ENCODE results near the gene COPE. TPM values are rescaled to one million over a fixed set of nuclear protein-coding genes. Genes with fewer than 3 reads are reported as not detected.

Gene COPE
- total RNA-seq (115 TPM), polyA plus RNA-seq (ENCODE audit: insufficient read depth in 1 of 8, insufficient read length in 8 of 8, low replicate concordance in 1 of 8) (100 to 1,000 TPM in 1 of 8 donors, 10 to 100 TPM in 7; 76.8 to 102 (median 94.1) TPM)
- long read RNA-seq, donor 1, transcript COPE-201 (10 exons, 1,141 nt): major isoform, 17 of 17 reads
- long read RNA-seq, donor 1, partial matches to known transcripts: 0 of 17 reads
- long read RNA-seq, donor 1, other reads (novel, unspliced or antisense): 0 of 17 reads
- long read RNA-seq, donor 2, partial matches to known transcripts: 0 of 3 reads
- long read RNA-seq, donor 2, other reads (novel, unspliced or antisense): 0 of 3 reads
- long read RNA-seq, donor 3, transcript COPE-201 (10 exons, 1,141 nt): major isoform, 51 of 53 reads
- long read RNA-seq, donor 3, partial matches to known transcripts: 0 of 53 reads
- long read RNA-seq, donor 3, other reads (novel, unspliced or antisense): 0 of 53 reads
- long read RNA-seq, donor 4, transcript COPE-201 (10 exons, 1,141 nt): major isoform, 35 of 42 reads
- long read RNA-seq, donor 4, partial matches to known transcripts: 5 of 42 reads
- long read RNA-seq, donor 4, other reads (novel, unspliced or antisense): 0 of 42 reads
- long read RNA-seq, donor 5, transcript COPE-201 (10 exons, 1,141 nt): major isoform, 104 of 130 reads
- long read RNA-seq, donor 5, partial matches to known transcripts: 13 of 130 reads
- long read RNA-seq, donor 5, other reads (novel, unspliced or antisense): 5 of 130 reads
- long read RNA-seq, donor 6, transcript COPE-201 (10 exons, 1,141 nt): major isoform, 71 of 92 reads
- long read RNA-seq, donor 6, partial matches to known transcripts: 20 of 92 reads
- long read RNA-seq, donor 6, other reads (novel, unspliced or antisense): 0 of 92 reads
- long read RNA-seq, donor 7, transcript COPE-201 (10 exons, 1,141 nt): major isoform, 47 of 59 reads
- long read RNA-seq, donor 7, partial matches to known transcripts: 8 of 59 reads
- long read RNA-seq, donor 7, other reads (novel, unspliced or antisense): 0 of 59 reads
- long read RNA-seq, donor 8, transcript COPE-201 (10 exons, 1,141 nt): major isoform, 22 of 31 reads
- long read RNA-seq, donor 8, partial matches to known transcripts: 5 of 31 reads
- long read RNA-seq, donor 8, other reads (novel, unspliced or antisense): 0 of 31 reads
- long read RNA-seq, donor 9, transcript COPE-201 (10 exons, 1,141 nt): major isoform, 20 of 27 reads
- long read RNA-seq, donor 9, partial matches to known transcripts: 5 of 27 reads
- long read RNA-seq, donor 9, other reads (novel, unspliced or antisense): 0 of 27 reads
- long read RNA-seq, donor 10, transcript COPE-201 (10 exons, 1,141 nt): major isoform, 36 of 38 reads
- long read RNA-seq, donor 10, partial matches to known transcripts: 0 of 38 reads
- long read RNA-seq, donor 10, other reads (novel, unspliced or antisense): 0 of 38 reads
- long read RNA-seq, donor 11, transcript COPE-201 (10 exons, 1,141 nt): major isoform, 48 of 80 reads
- long read RNA-seq, donor 11, partial matches to known transcripts: 23 of 80 reads
- long read RNA-seq, donor 11, other reads (novel, unspliced or antisense): 6 of 80 reads

DNA sequence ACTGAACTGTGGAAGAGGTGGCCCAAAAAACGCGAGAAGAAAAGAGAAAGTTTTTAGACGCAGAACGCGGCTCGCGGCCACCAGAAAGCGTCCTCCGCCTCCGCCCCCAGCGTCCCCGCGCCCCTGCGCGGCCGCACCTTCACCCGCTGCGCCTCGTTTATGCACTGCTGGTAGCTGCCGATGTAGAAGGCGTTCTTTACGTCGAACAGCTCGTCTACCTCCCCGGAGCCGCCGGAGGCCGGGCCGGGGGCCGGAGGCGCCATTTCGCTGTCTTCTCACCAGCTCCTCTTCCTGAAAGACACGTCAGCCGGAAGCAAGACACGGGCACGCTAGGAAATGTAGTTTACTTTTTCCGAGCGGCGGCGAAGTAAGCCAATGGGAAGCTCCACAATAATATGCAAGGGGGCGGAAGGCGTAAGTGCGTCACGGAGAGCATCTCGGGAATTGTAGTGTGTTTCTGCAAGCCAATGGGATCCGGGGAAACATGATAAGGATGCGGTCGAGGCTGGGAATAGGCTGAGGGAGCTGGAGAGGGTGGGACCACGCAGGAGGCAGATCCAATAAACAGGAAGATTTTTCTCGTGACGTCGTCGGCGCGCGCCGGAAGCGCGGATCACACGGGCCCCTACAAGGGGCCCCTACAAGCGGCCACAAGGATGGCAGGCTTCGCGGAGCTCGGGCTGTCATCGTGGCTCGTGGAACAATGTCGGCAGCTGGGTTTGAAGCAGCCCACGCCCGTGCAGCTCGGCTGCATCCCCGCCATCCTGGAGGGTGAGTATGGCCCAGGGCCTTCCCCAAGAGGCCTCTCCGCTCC lies at the start of gene COPE, which contains the start of gene DDX49:
TSS of gene COPE (minus strand) at position 302 of the 814 bp plus-strand sequence. CDS start at position 263, 39 bp downstream.
TSS of gene DDX49 (plus strand) at position 630 of the 814 bp plus-strand sequence. CDS start at position 657, 27 bp downstream.
- peaks cover 33% of the 10 kb centered on the region for H3K36me3 ChIP-seq (ENCODE audit: control insufficient read depth, insufficient read depth, low read length)
- peak; percentile 100 for DNase-seq
- WGBS (ENCODE audit: insufficient coverage): under 1% methylated on average over 67 of the region's 72 CpGs
- H3K9me3 ChIP-seq (replicated peaks; ENCODE audit: control insufficient read depth, low read depth, low read length): no peaks in the 10 kb centered on the region
- peak within 1 kb of the TSS; percentile 98 for H3K4me3 ChIP-seq (ENCODE audit: low read length)
- peak within 1 kb of the TSS; percentile 93 for H3K27ac ChIP-seq (ENCODE audit: low read length)
- H3K4me1 ChIP-seq (ENCODE audit: control insufficient read depth, insufficient read depth, low read length): peaks cover 21% of the 10 kb centered on the region
- H3K27me3 ChIP-seq (ENCODE audit: control insufficient read depth, insufficient read depth, low read length): no peaks in the 10 kb centered on the region

DNA sequence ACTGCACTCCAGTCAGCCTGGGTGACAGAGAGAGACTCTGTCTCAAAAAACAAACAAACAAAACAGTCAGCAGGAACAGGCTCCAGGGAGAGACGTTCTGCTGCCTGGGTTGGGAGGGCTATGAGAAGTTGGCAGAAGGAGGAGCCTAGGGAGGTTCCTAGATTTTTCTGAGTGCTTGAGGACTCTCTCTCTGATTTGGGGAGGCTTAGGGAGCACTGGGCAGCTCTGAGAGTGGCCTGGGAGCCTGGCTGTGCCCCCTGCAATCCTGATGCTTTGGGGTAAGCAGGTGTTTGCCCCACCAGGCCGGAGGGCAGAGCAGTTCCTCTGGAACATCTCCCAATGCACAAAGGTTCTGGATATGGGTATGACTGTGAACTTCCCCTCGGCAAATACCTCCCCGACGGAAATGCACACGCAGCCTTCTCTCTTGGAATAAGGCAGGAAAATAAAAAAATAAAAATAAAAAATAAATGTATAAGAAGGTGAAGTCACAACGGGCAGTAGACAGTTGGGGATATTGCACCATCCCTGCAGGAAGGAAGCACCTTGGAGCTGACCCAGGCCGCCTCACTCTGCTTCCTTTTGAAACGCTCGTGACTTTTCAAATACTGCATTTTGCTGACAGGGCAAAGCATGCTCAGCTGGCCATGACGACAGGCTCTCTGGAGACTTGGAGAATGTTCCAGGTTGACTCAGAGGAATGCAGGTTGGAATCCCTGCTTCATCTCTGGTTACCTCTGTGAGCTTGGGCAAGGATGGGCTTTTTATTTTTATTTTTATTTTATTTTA lies 48.4 kb upstream of the COPE start:
- no peaks in the 10 kb centered on the region for H3K36me3 ChIP-seq (ENCODE audit: control insufficient read depth, insufficient read depth, low read length)
- no peaks in the 10 kb centered on the region for H3K9me3 ChIP-seq (replicated peaks; ENCODE audit: control insufficient read depth, low read depth, low read length)
- no peak overlapping the region for H3K4me3 ChIP-seq (ENCODE audit: low read length)
- peak; percentile 85 for DNase-seq
- H3K27me3 ChIP-seq (ENCODE audit: control insufficient read depth, insufficient read depth, low read length): peaks cover 2% of the 10 kb centered on the region
- WGBS (ENCODE audit: insufficient coverage): 18% methylated on average over 5 of the region's 11 CpGs
- peaks cover 9% of the 10 kb centered on the region for H3K4me1 ChIP-seq (ENCODE audit: control insufficient read depth, insufficient read depth, low read length)
- peak overlapping the region; percentile 90 for H3K27ac ChIP-seq (ENCODE audit: low read length)

DNA sequence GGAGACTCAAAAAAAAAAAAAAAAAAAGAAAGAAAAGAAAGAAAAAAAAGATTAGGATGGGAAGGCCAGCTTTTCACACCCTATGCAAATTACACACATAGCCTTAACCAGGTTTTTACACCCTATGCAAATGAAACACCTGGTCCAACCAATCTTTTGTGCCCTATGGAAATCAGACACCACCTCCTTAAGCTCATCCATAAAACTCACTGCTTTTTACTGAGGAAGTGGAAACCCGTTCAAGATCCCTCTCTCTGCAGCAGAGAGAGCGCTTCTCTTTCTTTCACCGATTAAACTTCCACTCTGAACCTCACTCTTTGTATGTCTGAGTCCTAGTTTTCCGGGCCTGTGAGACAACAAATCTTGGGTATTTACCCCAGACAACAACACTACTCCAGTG lies 47.1 kb upstream of the COPE start:
- peaks cover 11% of the 10 kb centered on the region for H3K27me3 ChIP-seq (ENCODE audit: control insufficient read depth, insufficient read depth, low read length)
- no peaks in the 10 kb centered on the region for H3K9me3 ChIP-seq (replicated peaks; ENCODE audit: control insufficient read depth, low read depth, low read length)
- no peak overlapping the region for H3K27ac ChIP-seq (ENCODE audit: low read length)
- no peak for DNase-seq
- no peaks in the 10 kb centered on the region for H3K36me3 ChIP-seq (ENCODE audit: control insufficient read depth, insufficient read depth, low read length)
- H3K4me3 ChIP-seq (ENCODE audit: low read length): no peak overlapping the region
- H3K4me1 ChIP-seq (ENCODE audit: control insufficient read depth, insufficient read depth, low read length): peaks cover 6% of the 10 kb centered on the region
- 33% methylated on average over 1 of the region's 4 CpGs for WGBS (ENCODE audit: insufficient coverage)

DNA sequence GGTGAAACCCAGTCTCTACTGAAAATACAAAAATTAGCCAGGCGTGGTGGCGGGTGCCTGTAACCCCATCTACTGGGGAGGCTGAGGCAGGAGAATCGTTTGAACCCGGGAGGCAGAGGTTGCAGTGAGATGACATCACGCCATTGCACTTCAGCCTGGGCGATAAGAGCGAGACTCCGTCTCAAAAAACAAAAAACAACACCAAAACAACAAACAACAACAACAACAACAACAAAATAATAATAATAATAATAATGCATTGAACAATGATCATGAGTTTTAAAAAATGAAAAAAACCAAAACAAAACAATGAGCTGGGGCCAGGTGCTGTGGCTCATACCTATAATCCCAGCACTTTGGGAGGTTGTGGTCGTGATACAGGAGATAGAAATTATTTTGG lies 44.9 kb upstream of the COPE start:
- 90% methylated on average over 2 of the region's 9 CpGs for WGBS (ENCODE audit: insufficient coverage)
- Histone ChIP-seq H3K4me1 (ENCODE audit: control insufficient read depth, insufficient read depth, low read length) (peaks cover 6% of the 10 kb centered on the region), H3K9me3 (replicated peaks; ENCODE audit: control insufficient read depth, low read depth, low read length) (no peaks in the 10 kb centered on the region), H3K27ac (ENCODE audit: low read length) (no peak overlapping the region), H3K27me3 (ENCODE audit: control insufficient read depth, insufficient read depth, low read length) (peaks cover 17% of the 10 kb centered on the region), H3K36me3 (ENCODE audit: control insufficient read depth, insufficient read depth, low read length) (no peaks in the 10 kb centered on the region), H3K4me3 (ENCODE audit: low read length) (no peak overlapping the region)
- DNase-seq: no peak

DNA sequence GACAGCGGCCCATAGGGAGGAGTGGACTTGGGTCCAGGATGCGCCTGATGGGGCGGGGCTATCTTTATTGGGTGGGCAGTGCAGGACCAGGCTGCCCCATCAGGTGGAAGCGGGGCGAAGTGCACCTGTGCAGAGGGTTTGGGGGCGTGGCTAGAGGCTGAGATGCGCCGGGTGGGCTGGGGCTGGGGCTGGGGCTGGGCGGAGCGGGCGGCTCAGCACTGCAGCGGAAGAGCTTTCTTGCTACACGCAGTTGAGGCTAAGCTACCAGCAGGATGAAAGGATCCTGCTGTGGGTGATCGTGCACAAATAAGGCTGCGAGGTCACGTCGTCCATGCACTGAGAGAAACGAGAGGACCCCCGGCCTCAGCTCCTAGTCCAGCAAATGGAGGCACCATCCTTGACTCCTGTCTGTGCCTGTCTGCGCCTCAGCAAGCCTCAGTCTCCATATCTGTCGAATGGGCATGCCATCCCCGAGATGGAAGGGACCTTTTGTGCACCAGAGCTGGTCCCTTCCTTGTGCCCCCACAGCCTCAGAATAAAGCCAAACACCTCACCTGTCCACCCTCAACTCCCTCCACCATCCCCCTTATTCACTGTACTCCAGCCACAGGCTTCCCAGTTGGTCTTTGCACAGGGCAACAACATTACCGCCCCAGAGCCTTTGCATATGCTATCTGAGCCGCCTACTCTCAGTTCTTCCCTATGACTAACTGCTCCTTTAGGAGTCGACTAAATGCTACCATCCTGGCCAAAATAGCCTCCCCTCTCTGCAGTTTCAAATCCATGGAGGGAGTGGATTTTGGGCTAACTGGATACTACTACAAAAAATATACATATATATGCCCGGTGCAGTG lies 42.8 kb upstream of the COPE start:
- peaks cover 19% of the 10 kb centered on the region for H3K27me3 ChIP-seq (ENCODE audit: control insufficient read depth, insufficient read depth, low read length)
- H3K36me3 ChIP-seq (ENCODE audit: control insufficient read depth, insufficient read depth, low read length): no peaks in the 10 kb centered on the region
- H3K9me3 ChIP-seq (replicated peaks; ENCODE audit: control insufficient read depth, low read depth, low read length): no peaks in the 10 kb centered on the region
- DNase-seq: no peak
- 19% methylated on average over 24 of the region's 26 CpGs for WGBS (ENCODE audit: insufficient coverage)
- H3K4me3 ChIP-seq (ENCODE audit: low read length): no peak overlapping the region
- H3K4me1 ChIP-seq (ENCODE audit: control insufficient read depth, insufficient read depth, low read length): no peaks in the 10 kb centered on the region
- H3K27ac ChIP-seq (ENCODE audit: low read length): no peak overlapping the region

DNA sequence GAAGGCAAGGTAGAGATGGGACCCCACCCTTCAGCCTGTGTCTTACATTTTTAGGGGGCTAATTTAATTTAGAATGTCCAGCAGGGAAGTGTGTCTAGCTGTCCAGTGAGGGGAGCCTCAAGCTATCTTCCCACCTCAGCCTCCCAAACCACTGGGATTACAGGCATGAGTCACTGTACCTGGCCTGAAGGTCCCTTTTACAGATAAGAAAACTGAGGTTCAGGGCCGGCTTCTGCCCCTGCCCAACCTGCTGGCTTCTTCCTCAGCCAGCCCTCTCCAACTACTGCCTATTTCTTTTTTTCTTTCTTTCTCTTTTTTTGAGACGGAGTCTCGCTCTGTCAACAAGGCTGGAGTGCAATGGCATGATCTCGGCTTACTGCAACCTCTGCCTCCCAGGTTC lies 41.2 kb upstream of the COPE start:
- 84% methylated on average over 4 of the region's 4 CpGs for WGBS (ENCODE audit: insufficient coverage)

DNA sequence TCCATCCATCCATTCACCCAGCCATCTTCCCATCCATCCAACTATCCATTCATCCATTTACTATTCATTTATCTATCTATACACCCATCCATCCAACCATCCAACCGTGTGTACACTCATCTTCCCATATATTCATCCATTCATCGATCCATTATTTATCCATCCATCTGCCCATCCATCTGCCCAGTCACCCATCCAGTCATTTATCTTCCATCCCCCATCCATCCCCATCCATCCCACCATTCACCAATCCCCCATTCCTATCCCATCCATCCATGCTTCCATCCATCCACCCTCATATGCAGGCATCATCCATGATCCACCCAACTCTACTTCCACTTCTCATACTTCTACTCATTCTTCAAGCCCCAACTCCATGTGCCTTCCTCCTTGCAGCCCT lies 35.9 kb upstream of the COPE start:
- H3K9me3 ChIP-seq (replicated peaks; ENCODE audit: control insufficient read depth, low read depth, low read length): no peaks in the 10 kb centered on the region
- H3K4me1 ChIP-seq (ENCODE audit: control insufficient read depth, insufficient read depth, low read length): no peaks in the 10 kb centered on the region
- H3K4me3 ChIP-seq (ENCODE audit: low read length): no peak overlapping the region
- WGBS (ENCODE audit: insufficient coverage): 90% methylated on average over 2 of the region's 2 CpGs
- H3K27me3 ChIP-seq (ENCODE audit: control insufficient read depth, insufficient read depth, low read length): peaks cover 2% of the 10 kb centered on the region
- H3K27ac ChIP-seq (ENCODE audit: low read length): no peak overlapping the region
- DNase-seq: no peak
- H3K36me3 ChIP-seq (ENCODE audit: control insufficient read depth, insufficient read depth, low read length): no peaks in the 10 kb centered on the region

More for the DNA sequence above, 41.2 kb upstream of the COPE start:
- no peak for DNase-seq
- no peaks in the 10 kb centered on the region for H3K36me3 ChIP-seq (ENCODE audit: control insufficient read depth, insufficient read depth, low read length)
- no peak overlapping the region for H3K27ac ChIP-seq (ENCODE audit: low read length)
- H3K9me3 ChIP-seq (replicated peaks; ENCODE audit: control insufficient read depth, low read depth, low read length): no peaks in the 10 kb centered on the region
- H3K4me3 ChIP-seq (ENCODE audit: low read length): no peak overlapping the region
- H3K4me1 ChIP-seq (ENCODE audit: control insufficient read depth, insufficient read depth, low read length): no peaks in the 10 kb centered on the region
- peaks cover 19% of the 10 kb centered on the region for H3K27me3 ChIP-seq (ENCODE audit: control insufficient read depth, insufficient read depth, low read length)

DNA sequence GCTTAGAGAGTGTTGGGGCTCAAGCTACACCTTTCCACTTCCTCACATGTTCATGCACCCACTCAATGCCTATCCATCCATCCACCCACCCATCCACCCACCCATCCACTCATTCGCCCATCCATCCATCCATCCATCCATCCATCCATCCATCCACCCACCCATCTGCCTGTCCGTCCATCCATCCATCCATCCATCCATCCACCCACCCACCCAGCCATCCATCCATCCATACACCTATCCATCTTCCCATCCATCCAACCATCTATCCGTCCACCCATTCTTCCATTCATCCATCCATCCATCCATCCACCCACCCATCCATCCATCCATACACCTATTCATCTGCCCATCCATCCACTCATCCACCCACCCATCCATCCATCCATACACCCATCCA lies 34.9 kb upstream of the COPE start:
- no peak overlapping the region for H3K4me3 ChIP-seq (ENCODE audit: low read length)
- H3K27ac ChIP-seq (ENCODE audit: low read length): no peak overlapping the region
- 87% methylated on average over 3 of the region's 3 CpGs for WGBS (ENCODE audit: insufficient coverage)
- no peak for DNase-seq
- H3K36me3 ChIP-seq (ENCODE audit: control insufficient read depth, insufficient read depth, low read length): no peaks in the 10 kb centered on the region
- no peaks in the 10 kb centered on the region for H3K9me3 ChIP-seq (replicated peaks; ENCODE audit: control insufficient read depth, low read depth, low read length)
- H3K27me3 ChIP-seq (ENCODE audit: control insufficient read depth, insufficient read depth, low read length): peaks cover 2% of the 10 kb centered on the region
- no peaks in the 10 kb centered on the region for H3K4me1 ChIP-seq (ENCODE audit: control insufficient read depth, insufficient read depth, low read length)

All from muscle of leg (tissue), 16 donors.